Mesodermal cell (in vitro differentiated cells): ENCODE data around the gene NOL4L. TPM values are rescaled to one million over a fixed set of nuclear protein-coding genes. Genes with fewer than 3 reads are reported as not detected.

Experiments used
- H3K27ac ChIP-seq: 2 replicates; pipeline ENCODE4 v1.7.0; 2013; ENCODE audit warnings: mild to moderate bottlenecking, low read depth, low read length, moderate library complexity; ENCODE audit not compliant: severe bottlenecking
- H3K36me3 ChIP-seq: 2 replicates; pipeline ENCODE4 v1.7.1; 2013; ENCODE audit warnings: mild to moderate bottlenecking, low read length, moderate library complexity; ENCODE audit not compliant: control insufficient read depth, insufficient read depth
- H3K4me1 ChIP-seq: one replicate; pipeline ENCODE4 v1.7.1; 2013; ENCODE audit warnings: mild to moderate bottlenecking, low read length; ENCODE audit not compliant: insufficient read depth, control insufficient read depth, poor library complexity, severe bottlenecking
- H3K4me3 ChIP-seq: 2 replicates; pipeline ENCODE4 v1.7.0; 2013; ENCODE audit warnings: low read length, control low read depth, mild to moderate bottlenecking; ENCODE audit not compliant: insufficient read depth, poor library complexity, severe bottlenecking; ENCODE audit errors: extremely low read depth
- H3K9me3 ChIP-seq: 2 replicates; pipeline ENCODE4 v1.7.1; 2013; ENCODE audit warnings: mild to moderate bottlenecking, low read length, moderate library complexity; ENCODE audit not compliant: control insufficient read depth
- WGBS, 2 experiments: methylation state at CpG; one replicate each; pipeline ENCODE4 v1.1.5; 2013; ENCODE audit warnings: missing lambda C conversion rate in 2 of 2; ENCODE audit not compliant: insufficient coverage in 2 of 2; 5-methylcytosine and 5-hydroxymethylcytosine counted together
- polyA plus RNA-seq, 2 experiments: library from polyadenylated mRNA; stranded (reverse); fragments of 50-300 nt; gene quantifications; one replicate each; pipeline ENCODE4 v1.2.3, GENCODE V29; 2013

The NOL4L gene
- polyA plus RNA-seq (2013, experiment 1 of 2), result 74.9 TPM
- 55.6 TPM for polyA plus RNA-seq (2013, experiment 2 of 2)

GRCh38 chr20:32585011-32585585 lies at the start of gene NOL4L:
TSS of gene NOL4L (minus strand) at chr20:32585333. CDS start at chr20:32584890, 443 bp downstream.
- Histone ChIP-seq H3K4me3 (peak within 1 kb of the TSS; percentile 58), H3K4me1 (peaks cover 26% of the 10 kb centered on the region), H3K27ac (no peak within 1 kb of the TSS), H3K9me3 (no peaks in the 10 kb centered on the region), H3K36me3 (no peaks in the 10 kb centered on the region)
- WGBS, 2 experiments, result 0 to 1% methylated on average over 35 to 55 of the region's 80 CpGs

GRCh38 chr20:32634041-32634805 lies 49.1 kb upstream of the NOL4L start:
- Histone ChIP-seq H3K27ac (peak overlapping the region; percentile 10), H3K4me1 (peaks cover 7% of the 10 kb centered on the region), H3K4me3 (no peak overlapping the region), H3K36me3 (no peaks in the 10 kb centered on the region), H3K9me3 (no peaks in the 10 kb centered on the region)
- 72 to 80% methylated on average over 17 to 18 of the region's 19 CpGs for WGBS, 2 experiments

- H3K9me3 ChIP-seq, result no peaks in the 10 kb centered on the region
- H3K36me3 ChIP-seq, result no peaks in the 10 kb centered on the region
- peaks cover 19% of the 10 kb centered on the region for H3K4me1 ChIP-seq
- H3K27ac ChIP-seq, result no peak overlapping the region
- no peak overlapping the region for H3K4me3 ChIP-seq
- 86 to 89% methylated on average over 14 to 15 of the region's 16 CpGs for WGBS, 2 experiments
Observed at GRCh38 chr20:32632461-32633354, 47.6 kb upstream of the NOL4L start.

- Histone ChIP-seq H3K4me3 (no peak overlapping the region), H3K36me3 (no peaks in the 10 kb centered on the region), H3K4me1 (peaks cover 26% of the 10 kb centered on the region), H3K27ac (no peak overlapping the region), H3K9me3 (no peaks in the 10 kb centered on the region)
- 61 to 67% methylated on average over 3 to 7 of the region's 9 CpGs for WGBS, 2 experiments
Observed at GRCh38 chr20:32631933-32632460, 46.9 kb upstream of the NOL4L start.

GRCh38 chr20:32629813-32630212 lies 44.7 kb upstream of the NOL4L start:
- H3K4me1 ChIP-seq, result peaks cover 26% of the 10 kb centered on the region
- H3K36me3 ChIP-seq, result no peaks in the 10 kb centered on the region
- no peak overlapping the region for H3K27ac ChIP-seq
- 96 to 97% methylated on average over 11 of the region's 13 CpGs for WGBS, 2 experiments
- no peaks in the 10 kb centered on the region for H3K9me3 ChIP-seq
- no peak overlapping the region for H3K4me3 ChIP-seq

GRCh38 chr20:32628960-32629530 lies 43.9 kb upstream of the NOL4L start:
- Histone ChIP-seq H3K36me3 (no peaks in the 10 kb centered on the region), H3K4me3 (no peak overlapping the region), H3K27ac (no peak overlapping the region), H3K4me1 (peaks cover 22% of the 10 kb centered on the region), H3K9me3 (no peaks in the 10 kb centered on the region)
- 87 to 90% methylated on average over 6 of the region's 7 CpGs for WGBS, 2 experiments

- Histone ChIP-seq H3K27ac (peak overlapping the region; percentile 63), H3K4me1 (peaks cover 20% of the 10 kb centered on the region), H3K4me3 (no peak overlapping the region), H3K9me3 (no peaks in the 10 kb centered on the region), H3K36me3 (no peaks in the 10 kb centered on the region)
- WGBS, 2 experiments, result 91 to 94% methylated on average over 15 to 17 of the region's 26 CpGs
Observed at GRCh38 chr20:32626859-32627636, 41.9 kb upstream of the NOL4L start.

GRCh38 chr20:32626407-32626806 lies 41.3 kb upstream of the NOL4L start:
- no peaks in the 10 kb centered on the region for H3K9me3 ChIP-seq
- H3K36me3 ChIP-seq, result no peaks in the 10 kb centered on the region
- peaks cover 20% of the 10 kb centered on the region for H3K4me1 ChIP-seq
- H3K27ac ChIP-seq, result no peak overlapping the region
- 93 to 96% methylated on average over 3 of the region's 3 CpGs for WGBS, 2 experiments
- no peak overlapping the region for H3K4me3 ChIP-seq

- Histone ChIP-seq H3K4me1 (peaks cover 20% of the 10 kb centered on the region), H3K4me3 (no peak overlapping the region), H3K27ac (no peak overlapping the region), H3K36me3 (no peaks in the 10 kb centered on the region), H3K9me3 (no peaks in the 10 kb centered on the region)
- 91 to 96% methylated on average over 13 to 14 of the region's 18 CpGs for WGBS, 2 experiments
Observed at GRCh38 chr20:32625996-32626395, 40.9 kb upstream of the NOL4L start.
